ENCODE results near the gene EME2.
A peak's percentile ranks its signal among the peaks of the same experiment; 100 is the strongest.

Gene EME2

GRCh38 chr16:1745181-1745899 is 27.3 kb upstream of the EME2 start:
- no peak overlapping the region for H3K4me3 ChIP-seq (ENCODE audit: low read length)
- DNase-seq (ENCODE audit: low read depth) = peak; percentile 57
- TF ChIP-seq, protein P1, sequence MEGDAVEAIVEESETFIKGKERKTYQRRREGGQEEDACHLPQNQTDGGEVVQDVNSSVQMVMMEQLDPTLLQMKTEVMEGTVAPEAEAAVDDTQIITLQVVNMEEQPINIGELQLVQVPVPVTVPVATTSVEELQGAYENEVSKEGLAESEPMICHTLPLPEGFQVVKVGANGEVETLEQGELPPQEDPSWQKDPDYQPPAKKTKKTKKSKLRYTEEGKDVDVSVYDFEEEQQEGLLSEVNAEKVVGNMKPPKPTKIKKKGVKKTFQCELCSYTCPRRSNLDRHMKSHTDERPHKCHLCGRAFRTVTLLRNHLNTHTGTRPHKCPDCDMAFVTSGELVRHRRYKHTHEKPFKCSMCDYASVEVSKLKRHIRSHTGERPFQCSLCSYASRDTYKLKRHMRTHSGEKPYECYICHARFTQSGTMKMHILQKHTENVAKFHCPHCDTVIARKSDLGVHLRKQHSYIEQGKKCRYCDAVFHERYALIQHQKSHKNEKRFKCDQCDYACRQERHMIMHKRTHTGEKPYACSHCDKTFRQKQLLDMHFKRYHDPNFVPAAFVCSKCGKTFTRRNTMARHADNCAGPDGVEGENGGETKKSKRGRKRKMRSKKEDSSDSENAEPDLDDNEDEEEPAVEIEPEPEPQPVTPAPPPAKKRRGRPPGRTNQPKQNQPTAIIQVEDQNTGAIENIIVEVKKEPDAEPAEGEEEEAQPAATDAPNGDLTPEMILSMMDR (IDR thresholded peaks at IDR 0.05; ENCODE audit: insufficient read depth, low read depth, low read length, missing control alignments) = peak; percentile 6

GRCh38 chr16:1745900-1746692 is 26.5 kb upstream of the EME2 start:
- TF ChIP-seq, protein P1 (IDR thresholded peaks at IDR 0.05; ENCODE audit: insufficient read depth, low read depth, low read length, missing control alignments) = no peak
- peak; percentile 54 for DNase-seq (ENCODE audit: low read depth)
- H3K4me3 ChIP-seq (ENCODE audit: low read length) = no peak overlapping the region

DNA sequence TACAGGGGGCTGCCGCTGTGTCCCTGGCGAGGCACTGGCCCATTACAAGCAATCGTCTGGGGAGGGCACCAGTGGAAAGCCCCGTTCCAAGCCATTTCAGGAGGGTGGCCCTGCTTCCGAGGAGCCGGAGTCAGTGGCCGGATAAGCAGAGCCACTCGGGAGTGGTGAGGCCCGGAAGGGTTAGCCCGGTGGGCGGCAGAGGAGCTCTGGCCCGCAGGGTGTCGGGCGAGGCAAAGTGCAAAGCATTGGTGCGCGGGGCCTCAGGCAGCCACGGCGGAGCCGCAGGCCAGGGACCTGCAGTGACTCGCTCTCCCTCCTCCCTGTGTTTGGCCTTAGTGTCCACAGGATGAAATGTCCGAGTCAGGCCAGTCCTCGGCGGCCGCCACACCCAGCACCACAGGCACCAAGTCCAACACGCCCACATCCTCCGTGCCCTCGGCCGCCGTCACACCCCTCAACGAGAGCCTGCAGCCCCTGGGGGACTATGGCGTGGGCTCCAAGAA is 25.9 kb upstream of the EME2 start:
- TF ChIP-seq, protein P1 (IDR thresholded peaks at IDR 0.05; ENCODE audit: insufficient read depth, low read depth, low read length, missing control alignments) = no peak
- no peak overlapping the region for H3K4me3 ChIP-seq (ENCODE audit: low read length)
- no peak for DNase-seq (ENCODE audit: low read depth)

DNA sequence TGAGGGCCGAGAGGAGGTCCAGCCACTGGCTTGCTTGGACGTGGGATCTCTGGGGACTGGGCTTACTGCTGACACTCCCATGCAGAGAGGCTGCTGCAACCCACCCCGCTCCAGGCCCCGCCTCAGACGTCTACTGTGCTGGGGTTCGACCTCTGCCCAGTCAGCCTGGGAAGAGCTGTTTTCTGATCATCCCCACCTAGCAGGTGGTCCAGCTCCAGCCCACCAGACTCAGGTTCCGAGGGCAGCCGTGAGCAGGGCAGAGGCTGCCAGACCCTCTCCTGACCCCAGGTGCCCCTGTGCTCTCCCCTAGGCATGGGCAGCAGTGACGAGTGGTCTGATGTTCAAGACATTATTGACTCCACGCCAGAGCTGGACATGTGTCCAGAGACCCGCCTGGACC is 24.7 kb upstream of the EME2 start:
- TF ChIP-seq, protein P1 (IDR thresholded peaks at IDR 0.05; ENCODE audit: insufficient read depth, low read depth, low read length, missing control alignments) = no peak
- DNase-seq (ENCODE audit: low read depth) = no peak
- H3K4me3 ChIP-seq (ENCODE audit: low read length) = no peak overlapping the region

DNA sequence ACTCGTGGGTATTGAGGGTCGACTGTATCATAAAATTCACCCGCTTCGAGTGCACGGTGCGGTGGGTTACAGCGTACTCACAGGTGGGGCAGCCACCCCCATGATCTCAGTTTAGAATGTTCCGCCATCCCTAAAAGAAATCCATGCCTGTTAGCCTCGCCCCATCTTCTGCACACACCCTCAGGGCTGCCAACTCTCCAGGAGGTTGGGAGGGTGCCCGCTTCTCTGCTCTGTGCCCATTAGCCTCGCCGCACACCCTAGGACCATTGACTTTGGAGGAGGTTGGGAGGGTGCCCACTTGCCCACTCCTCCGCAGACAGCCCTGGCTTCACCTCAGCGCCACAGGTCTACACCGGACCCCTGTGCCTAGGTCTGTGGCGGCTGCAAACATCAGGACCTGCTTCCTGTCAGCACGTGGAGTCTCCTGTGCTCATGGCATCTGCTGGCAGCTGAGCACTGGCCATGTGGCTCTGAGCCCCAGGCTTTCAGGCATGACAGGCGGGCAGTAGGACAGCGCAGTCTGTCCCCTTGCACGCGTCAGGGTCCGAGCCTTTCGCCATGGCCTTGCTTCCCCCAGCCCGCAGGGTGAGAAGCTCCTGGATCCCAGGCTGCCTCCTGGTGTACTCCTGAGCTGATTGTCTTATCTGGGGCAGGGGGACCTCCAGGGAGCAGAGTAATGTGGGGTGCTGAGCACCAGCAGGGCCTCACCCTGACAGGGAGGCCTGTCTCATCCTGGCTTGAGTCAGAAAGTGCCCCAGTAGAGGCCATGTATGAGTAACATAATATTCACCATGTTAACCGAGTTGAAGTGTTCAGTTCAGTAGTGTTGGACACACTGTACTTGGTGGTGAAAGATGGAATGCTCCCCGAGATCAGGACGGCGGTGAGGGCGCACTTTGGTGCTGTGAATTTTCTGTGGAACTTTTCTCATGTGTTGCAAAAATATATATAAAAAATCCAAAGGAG is 23.2 kb upstream of the EME2 start:
- peak; percentile 50 for DNase-seq (ENCODE audit: low read depth)
- H3K4me3 ChIP-seq (ENCODE audit: low read length) = no peak overlapping the region
- TF ChIP-seq, protein P1 (IDR thresholded peaks at IDR 0.05; ENCODE audit: insufficient read depth, low read depth, low read length, missing control alignments) = no peak

DNA sequence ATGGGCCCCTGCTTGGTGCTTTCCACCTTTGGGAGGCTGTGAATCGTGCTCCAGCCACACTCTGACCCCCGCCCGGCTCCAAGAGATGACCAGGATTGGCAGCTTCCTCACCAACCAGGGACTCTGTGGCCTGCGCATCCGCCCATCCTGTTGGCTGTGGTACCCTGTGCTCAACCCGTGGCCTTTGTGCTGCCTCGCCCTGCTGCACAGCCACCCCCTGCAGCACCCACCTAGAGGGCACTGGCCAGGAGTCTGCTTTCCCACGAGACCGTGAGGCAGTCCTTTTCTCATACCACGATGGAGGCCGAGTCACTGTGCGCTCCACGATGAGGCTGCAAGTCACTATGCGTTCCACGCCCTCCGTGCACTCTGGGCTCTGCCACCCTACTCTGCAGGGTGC is 20.7 kb upstream of the EME2 start:
- no peak overlapping the region for H3K4me3 ChIP-seq (ENCODE audit: low read length)
- TF ChIP-seq, protein P1 (IDR thresholded peaks at IDR 0.05; ENCODE audit: insufficient read depth, low read depth, low read length, missing control alignments) = no peak
- no peak for DNase-seq (ENCODE audit: low read depth)
